ENCODE results near the gene POMT1.

The POMT1 gene

GRCh38 chr9:131477367-131477766, 25.4 kb upstream of the POMT1 start:
- TF ChIP-seq CTCF (IDR thresholded peaks at IDR 0.05): no peak
- no peak for TF ChIP-seq ZFX (IDR thresholded peaks at IDR 0.05; ENCODE audit: borderline replicate concordance)
- H3K27ac ChIP-seq: no peak overlapping the region

GRCh38 chr9:131477816-131478419, 24.8 kb upstream of the POMT1 start:
- H3K27ac ChIP-seq: no peak overlapping the region
- TF ChIP-seq ZFX (IDR thresholded peaks at IDR 0.05; ENCODE audit: borderline replicate concordance) (no peak), CTCF (IDR thresholded peaks at IDR 0.05) (no peak)

- TF ChIP-seq ZFX (IDR thresholded peaks at IDR 0.05; ENCODE audit: borderline replicate concordance) (no peak), CTCF (IDR thresholded peaks at IDR 0.05) (peak; percentile 84)
- no peak overlapping the region for H3K27ac ChIP-seq
These were observed 24.3 kb upstream of the POMT1 start for GRCh38 chr9:131478421-131478868.

GRCh38 chr9:131478911-131479310, 23.8 kb upstream of the POMT1 start:
- TF ChIP-seq CTCF (IDR thresholded peaks at IDR 0.05): no peak
- no peak for TF ChIP-seq ZFX (IDR thresholded peaks at IDR 0.05; ENCODE audit: borderline replicate concordance)
- H3K27ac ChIP-seq: no peak overlapping the region

- no peak for TF ChIP-seq CTCF (IDR thresholded peaks at IDR 0.05)
- TF ChIP-seq ZFX (IDR thresholded peaks at IDR 0.05; ENCODE audit: borderline replicate concordance): no peak
- H3K27ac ChIP-seq: no peak overlapping the region
These were observed 22.5 kb upstream of the POMT1 start for GRCh38 chr9:131480258-131480657.

GRCh38 chr9:131481441-131482342, 21.0 kb upstream of the POMT1 start:
- no peak overlapping the region for H3K27ac ChIP-seq
- TF ChIP-seq CTCF (IDR thresholded peaks at IDR 0.05) (no peak), ZFX (IDR thresholded peaks at IDR 0.05; ENCODE audit: borderline replicate concordance) (no peak)
